ENCODE data around the gene SLITRK3. TPM values are rescaled to one million over a fixed set of nuclear protein-coding genes. Genes with fewer than 3 reads are reported as not detected.

SLITRK3 gene
- not detected in 2 replicates for total RNA-seq

GRCh38 chr3:165195640-165196576 is at the start of gene SLITRK3:
Gene SLITRK3 (minus strand): TSS chr3:165196384. CDS start chr3:165190830, 5,554 bp downstream.

Other genes with a start within 250 kb of the SLITRK3 start
- not detected in 2 replicates for gene SI, start 117.9 kb downstream of the SLITRK3 start, total RNA-seq

Measured in tracheal epithelial cell (primary cell).